Smooth muscle cell (in vitro differentiated cells): ENCODE measurements around the gene GPX6. TPM values are rescaled to one million over a fixed set of nuclear protein-coding genes. Genes with fewer than 3 reads are reported as not detected.

ENCODE experiments used
- DNase-seq: peaks from one replicate; lab custom pipeline; 2025; ENCODE audit not compliant: unreplicated experiment; lab: John Stamatoyannopoulos, UW
- H2AFZ ChIP-seq: fragments of 200-600 bp; sonication (generic); 2 replicates; pipeline ENCODE4 v1.6.0; 2016; ENCODE audit warnings: antibody characterized with exemption, low read depth, mild to moderate bottlenecking
- H3F3A ChIP-seq: fragments of 200-600 bp; sonication (generic); 2 replicates; pipeline ENCODE4 v1.6.0; 2017; ENCODE audit warnings: antibody characterized with exemption, low read depth
- H3K27ac ChIP-seq: fragments of 200-600 bp; sonication (generic); 2 replicates; pipeline ENCODE4 v1.5.1; 2016; ENCODE audit warnings: low read depth, mild to moderate bottlenecking
- H3K27me3 ChIP-seq: fragments of 200-600 bp; sonication (generic); 2 replicates; pipeline ENCODE4 v1.6.1; 2016; ENCODE audit warnings: low read depth, mild to moderate bottlenecking
- H3K36me3 ChIP-seq: fragments of 200-600 bp; sonication (generic); 2 replicates; pipeline ENCODE4 v1.5.1; 2016; ENCODE audit warnings: low read depth
- H3K4me1 ChIP-seq: fragments of 200-600 bp; sonication (generic); 2 replicates; pipeline ENCODE4 v1.5.1; 2016; ENCODE audit warnings: low read depth
- H3K4me2 ChIP-seq: fragments of 200-600 bp; sonication (generic); 2 replicates; pipeline ENCODE4 v1.6.0; 2016; ENCODE audit warnings: mild to moderate bottlenecking
- H3K4me3 ChIP-seq: fragments of 200-600 bp; sonication (generic); 2 replicates; pipeline ENCODE4 v1.5.1; 2016; ENCODE audit warnings: mild to moderate bottlenecking
- H3K79me2 ChIP-seq: fragments of 200-600 bp; sonication (generic); 2 replicates; pipeline ENCODE4 v1.6.0; 2016; ENCODE audit warnings: low read depth, mild to moderate bottlenecking
- H3K9ac ChIP-seq: fragments of 200-600 bp; sonication (generic); 2 replicates; pipeline ENCODE4 v1.6.0; 2016; ENCODE audit warnings: low read depth
- H3K9me3 ChIP-seq: fragments of 200-600 bp; sonication (generic); replicated peaks from 2 replicates; pipeline ENCODE4 v1.5.1; 2016; ENCODE audit warnings: low read depth
- H4K20me1 ChIP-seq: fragments of 200-600 bp; sonication (generic); 2 replicates; pipeline ENCODE4 v1.6.0; 2016; ENCODE audit warnings: low read depth
- CTCF ChIP-seq: fragments of 200-600 bp; sonication (generic); IDR thresholded peaks from 2 replicates; pipeline ENCODE4 v1.5.1; 2017; ENCODE audit warnings: borderline replicate concordance, mild to moderate bottlenecking, antibody characterized with exemption; ENCODE audit not compliant: insufficient read depth, poor library complexity, severe bottlenecking
- WGBS: methylation state at CpG from one replicate; pipeline ENCODE4 v1.1.7; 2016; ENCODE audit warnings: low lambda C conversion rate; 5-methylcytosine and 5-hydroxymethylcytosine counted together
- polyA plus RNA-seq: library from polyadenylated mRNA; unstranded; fragments of >200 nt; fragmentation: Nextera tagmentation; extraction: Ambion mirVana; gene quantifications from 2 replicates; pipeline ENCODE4 v1.2.1, GENCODE V29; 2016
- total RNA-seq: library from RNA; depleted of rRNA; stranded (reverse); fragments of >200 nt; gene quantifications from 2 replicates; pipeline ENCODE4 v1.2.3, GENCODE V29; 2014

Gene GPX6
- total and polyA plus RNA-seq, 2 experiments from 2014 or later, result not detected

- H3K36me3 ChIP-seq, result no peaks in the 10 kb centered on the region
- no peak overlapping the region for H3K4me2 ChIP-seq
- no peaks in the 10 kb centered on the region for H3K79me2 ChIP-seq
- H3K4me1 ChIP-seq, result peaks cover 15% of the 10 kb centered on the region
- H3K27ac ChIP-seq, result no peak overlapping the region
- H2AFZ ChIP-seq, result no peak overlapping the region
- H3K9ac ChIP-seq, result no peak overlapping the region
- no peak overlapping the region for H3K4me3 ChIP-seq
- WGBS, result 81% methylated on average over 2 of the region's 2 CpGs
- H3K9me3 ChIP-seq, result no peaks in the 10 kb centered on the region
- H3F3A ChIP-seq, result no peaks in the 10 kb centered on the region
- DNase-seq, result no peak
- no peak for TF ChIP-seq CTCF
- peaks cover 72% of the 10 kb centered on the region for H3K27me3 ChIP-seq
- no peaks in the 10 kb centered on the region for H4K20me1 ChIP-seq
These were observed 39.5 kb upstream of the GPX6 start for GRCh38 chr6:28555136-28555535.

- H3K79me2 ChIP-seq, result no peaks in the 10 kb centered on the region
- no peak overlapping the region for H3K4me2 ChIP-seq
- peak overlapping the region; percentile 10 for H3K4me3 ChIP-seq
- no peak overlapping the region for H3K27ac ChIP-seq
- TF ChIP-seq CTCF, result no peak
- no peaks in the 10 kb centered on the region for H3K9me3 ChIP-seq
- WGBS, result 64% methylated on average over 25 of the region's 25 CpGs
- peaks cover 15% of the 10 kb centered on the region for H3K4me1 ChIP-seq
- no peaks in the 10 kb centered on the region for H4K20me1 ChIP-seq
- peaks cover 63% of the 10 kb centered on the region for H3K27me3 ChIP-seq
- no peak for DNase-seq
- H2AFZ ChIP-seq, result no peak overlapping the region
- H3K36me3 ChIP-seq, result no peaks in the 10 kb centered on the region
- no peaks in the 10 kb centered on the region for H3F3A ChIP-seq
- no peak overlapping the region for H3K9ac ChIP-seq
These were observed 38.6 kb upstream of the GPX6 start for GRCh38 chr6:28553986-28554881.

- WGBS, result 70% methylated on average over 8 of the region's 8 CpGs
- no peak for DNase-seq
- Histone ChIP-seq H3K27ac (no peak overlapping the region), H3K79me2 (no peaks in the 10 kb centered on the region), H3K4me1 (peaks cover 15% of the 10 kb centered on the region), H4K20me1 (no peaks in the 10 kb centered on the region), H2AFZ (no peak overlapping the region), H3K4me3 (no peak overlapping the region), H3K4me2 (no peak overlapping the region), H3K9ac (no peak overlapping the region), H3F3A (no peaks in the 10 kb centered on the region), H3K36me3 (no peaks in the 10 kb centered on the region), H3K27me3 (peaks cover 55% of the 10 kb centered on the region), H3K9me3 (no peaks in the 10 kb centered on the region)
- TF ChIP-seq CTCF, result no peak
These were observed 37.9 kb upstream of the GPX6 start for GRCh38 chr6:28553384-28553985.
